HepG2 (cell line): ENCODE measurements around the gene TLE2. TPM values are rescaled to one million over a fixed set of nuclear protein-coding genes. Genes with fewer than 3 reads are reported as not detected.

Experiments
- EED ChIP-seq: sonication (generic); formaldehyde crosslinking; IDR thresholded peaks from 2 replicates; pipeline ENCODE4 v1.5.0; 2020; ENCODE audit warnings: mild to moderate bottlenecking, missing genetic modification reagents
- ELF3 ChIP-seq: IDR thresholded peaks from 2 replicates; pipeline ENCODE4 v1.6.1; 2016; ENCODE audit warnings: missing genetic modification reagents, missing compliant biosample characterization
- FIP1L1 ChIP-seq: fragments of 200-400 bp; formaldehyde crosslinking; IDR thresholded peaks from 2 replicates; pipeline ENCODE4 v1.6.1; 2018; ENCODE audit warnings: low read depth, mild to moderate bottlenecking, low read length, moderate library complexity, borderline replicate concordance; ENCODE audit not compliant: insufficient read depth
- FOXM1 ChIP-seq: sonication (generic); formaldehyde crosslinking; IDR thresholded peaks from 2 replicates; pipeline ENCODE4 v1.5.0; 2020; ENCODE audit warnings: missing genetic modification reagents
- HDAC1 ChIP-seq: sonication (generic); formaldehyde crosslinking; IDR thresholded peaks from 2 replicates; pipeline ENCODE4 v1.5.1; 2020; ENCODE audit warnings: mild to moderate bottlenecking, missing genetic modification reagents
- NFE2 ChIP-seq: sonication (generic); formaldehyde crosslinking; IDR thresholded peaks from 2 replicates; pipeline ENCODE4 v1.4.0; 2020; ENCODE audit warnings: missing genetic modification reagents
- NFE2L2 ChIP-seq: fragments of 150-350 bp; IDR thresholded peaks from 2 replicates; pipeline ENCODE4 v1.6.1; 2014; ENCODE audit warnings: low read length
- PPARG ChIP-seq: conservative IDR thresholded peaks from 2 replicates; pipeline ENCODE4 v1.6.1; 2016; ENCODE audit warnings: missing biosample characterization, missing genetic modification reagents
- RBM39 ChIP-seq: fragments of 200-400 bp; formaldehyde crosslinking; IDR thresholded peaks from one replicate; pipeline ENCODE4 v1.6.1; 2018; ENCODE audit warnings: antibody characterized with exemption, mild to moderate bottlenecking, low read depth, low read length; ENCODE audit not compliant: poor library complexity, severe bottlenecking
- RELA ChIP-seq: sonication (generic); formaldehyde crosslinking; IDR thresholded peaks from 2 replicates; pipeline ENCODE4 v1.4.0; 2020; ENCODE audit warnings: missing genetic modification reagents
- REPIN1 ChIP-seq: sonication (generic); formaldehyde crosslinking; IDR thresholded peaks from 2 replicates; pipeline ENCODE4 v1.8.0; 2022; ENCODE audit warnings: missing genetic modification reagents, low read depth, mild to moderate bottlenecking, borderline replicate concordance
- SCMH1 ChIP-seq: sonication (generic); formaldehyde crosslinking; IDR thresholded peaks from 2 replicates; pipeline ENCODE4 v1.9.0; 2021; ENCODE audit warnings: missing genetic modification reagents, mild to moderate bottlenecking, borderline replicate concordance
- SMC3 ChIP-seq: IDR thresholded peaks from 2 replicates; pipeline ENCODE4 v1.6.1; 2011; ENCODE audit warnings: low read length, improper control_type of control experiment
- SNRNP70 ChIP-seq: fragments of 200-400 bp; formaldehyde crosslinking; IDR thresholded peaks from 2 replicates; pipeline ENCODE4 v1.6.1; 2017; ENCODE audit warnings: mild to moderate bottlenecking, low read depth, low read length, moderate library complexity
- TARDBP ChIP-seq: sonication (generic); formaldehyde crosslinking; IDR thresholded peaks from 2 replicates; pipeline ENCODE4 v1.8.0; 2022; ENCODE audit warnings: mild to moderate bottlenecking, missing genetic modification reagents
- TEAD2 ChIP-seq: sonication (generic); formaldehyde crosslinking; IDR thresholded peaks from 2 replicates; pipeline ENCODE4 v1.9.0; 2021; ENCODE audit warnings: missing genetic modification reagents
- TEF ChIP-seq: sonication (generic); formaldehyde crosslinking; IDR thresholded peaks from 2 replicates; pipeline ENCODE4 v1.5.0; 2020; ENCODE audit warnings: missing genetic modification reagents
- TP53 ChIP-seq: sonication (generic); formaldehyde crosslinking; conservative IDR thresholded peaks from 2 replicates; pipeline ENCODE4 v1.4.0; 2020; ENCODE audit warnings: missing genetic modification reagents
- ZNF17 ChIP-seq: sonication (generic); formaldehyde crosslinking; IDR thresholded peaks from 2 replicates; pipeline ENCODE4 v1.5.0; 2020; ENCODE audit warnings: mild to moderate bottlenecking, missing genetic modification reagents
- ZNF274 ChIP-seq: sonication (generic); formaldehyde crosslinking; IDR thresholded peaks from 2 replicates; pipeline ENCODE4 v1.5.1; 2020; ENCODE audit warnings: mild to moderate bottlenecking, missing genetic modification reagents
- ZNF280B ChIP-seq: sonication (generic); formaldehyde crosslinking; IDR thresholded peaks from 2 replicates; pipeline ENCODE4 v1.5.0; 2020; ENCODE audit warnings: missing genetic modification reagents, mild to moderate bottlenecking, borderline replicate concordance
- ZNF547 ChIP-seq: sonication (generic); formaldehyde crosslinking; IDR thresholded peaks from 2 replicates; pipeline ENCODE4 v1.5.1; 2020; ENCODE audit warnings: mild to moderate bottlenecking, missing genetic modification reagents
- ZNF639 ChIP-seq: conservative IDR thresholded peaks from 2 replicates; pipeline ENCODE4 v1.6.1; 2018; ENCODE audit warnings: missing genetic modification reagents
- ZNF879 ChIP-seq: sonication (generic); formaldehyde crosslinking; IDR thresholded peaks from 2 replicates; pipeline ENCODE4 v1.8.1; 2023; ENCODE audit warnings: missing genetic modification reagents
- polyA plus RNA-seq, 8 experiments: library from polyadenylated mRNA; depleted of rRNA in 3 of 8; stranded (reverse) in 7 of 8; unstranded in 1 of 8; fragments of >200 nt; fragmentation: Illumina TruSeq in 4 of 8; extraction: Trizol in 4 of 8; gene quantifications; 2 replicates each; pipeline versions ENCODE4 v1.2.1 to v1.2.3, GENCODE V29; 2011 to 2016; ENCODE audit warnings: low read depth in 4 of 8, missing spikeins in 1 of 8, mixed read lengths in 1 of 8; ENCODE audit not compliant: insufficient read depth in 1 of 8
- total RNA-seq, 5 experiments: library from RNA; depleted of rRNA; stranded (reverse); fragments of >200 nt; fragmentation: Illumina TruSeq; extraction: Trizol; gene quantifications; 2 replicates each; pipeline ENCODE4 v1.2.3, GENCODE V29; 2016; ENCODE audit warnings: low read depth in 1 of 5
- TF ChIP-seq, protein P1 (sequence below): sonication (generic); formaldehyde crosslinking; IDR thresholded peaks from 2 replicates; pipeline ENCODE4 v1.5.1; 2020; ENCODE audit warnings: mild to moderate bottlenecking, moderate library complexity, missing genetic modification reagents
- TF ChIP-seq, protein P2 (sequence below): sonication (generic); formaldehyde crosslinking; IDR thresholded peaks from 2 replicates; pipeline ENCODE4 v1.4.0; 2020; ENCODE audit warnings: missing genetic modification reagents

The TLE2 gene
- total and polyA plus RNA-seq, 2 of the 13 experiments (the other 11 are each of a cell fraction or from before 2014, with no cell fraction given), result 0.07 to 0.81 TPM

DNA sequence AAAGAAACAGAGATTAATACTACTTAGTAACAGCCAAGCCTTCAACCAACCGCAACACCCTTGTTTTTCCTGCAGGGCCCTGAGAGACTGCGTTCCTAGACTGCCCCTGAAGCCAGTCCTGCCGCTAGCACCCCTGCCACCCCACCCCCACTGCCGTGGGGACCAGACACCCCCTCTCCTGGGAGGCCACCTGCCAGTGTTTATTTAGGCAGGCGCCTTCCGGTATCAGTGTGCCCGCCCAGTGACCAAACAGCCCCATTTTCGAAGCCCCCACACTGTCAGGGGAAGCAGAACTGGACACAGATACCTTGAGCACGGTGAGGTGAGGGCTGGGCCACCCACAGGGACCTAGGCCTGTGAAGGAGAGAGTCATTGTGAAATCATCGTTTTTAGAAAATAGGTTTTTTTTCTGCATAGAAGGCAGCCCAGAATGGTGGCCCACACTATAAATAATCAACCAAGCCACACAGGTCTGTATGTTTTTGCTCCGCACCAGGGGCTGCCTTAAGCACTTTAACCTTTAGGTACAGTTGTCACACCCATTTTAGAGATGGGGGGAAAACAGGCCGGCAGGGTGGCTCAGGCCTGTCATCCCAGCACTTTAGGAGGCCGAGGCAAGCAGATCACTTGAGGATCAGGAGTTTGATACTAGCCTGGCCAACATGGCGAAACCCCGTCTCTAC is 36.7 kb upstream of the TLE2 start (continued):
- TF ChIP-seq ZNF280B (no peak), PPARG (no peak), TP53 (no peak), REPIN1 (CRISPR knock-in tag) (0 out of 2 replicates have a peak, but pooled peaks have one; percentile 31), ZNF639 (CRISPR knock-in tag) (no peak), FOXM1 (CRISPR knock-in tag) (no peak), ZNF879 (CRISPR knock-in tag) (0 out of 2 replicates have a peak, but pooled peaks have one; percentile 40), EED (CRISPR knock-in tag) (no peak), FIP1L1 (no peak), ELF3 (CRISPR knock-in tag) (peak; percentile 63), NFE2 (CRISPR knock-in tag) (no peak), ZNF17 (CRISPR knock-in tag) (no peak), HDAC1 (peak; percentile 80), SNRNP70 (no peak), ZNF547 (CRISPR knock-in tag) (no peak; the same call in 1 of the 2 replicates), TEF (CRISPR knock-in tag) (no peak), RELA (CRISPR knock-in tag) (no peak), SMC3 (no peak), ZNF274 (CRISPR knock-in tag) (no peak), SCMH1 (CRISPR knock-in tag) (no peak), RBM39 (no peak), NFE2L2 (no peak), TARDBP (CRISPR knock-in tag) (peak; percentile 94), TEAD2 (CRISPR knock-in tag) (no peak)
- TF ChIP-seq, protein P1, sequence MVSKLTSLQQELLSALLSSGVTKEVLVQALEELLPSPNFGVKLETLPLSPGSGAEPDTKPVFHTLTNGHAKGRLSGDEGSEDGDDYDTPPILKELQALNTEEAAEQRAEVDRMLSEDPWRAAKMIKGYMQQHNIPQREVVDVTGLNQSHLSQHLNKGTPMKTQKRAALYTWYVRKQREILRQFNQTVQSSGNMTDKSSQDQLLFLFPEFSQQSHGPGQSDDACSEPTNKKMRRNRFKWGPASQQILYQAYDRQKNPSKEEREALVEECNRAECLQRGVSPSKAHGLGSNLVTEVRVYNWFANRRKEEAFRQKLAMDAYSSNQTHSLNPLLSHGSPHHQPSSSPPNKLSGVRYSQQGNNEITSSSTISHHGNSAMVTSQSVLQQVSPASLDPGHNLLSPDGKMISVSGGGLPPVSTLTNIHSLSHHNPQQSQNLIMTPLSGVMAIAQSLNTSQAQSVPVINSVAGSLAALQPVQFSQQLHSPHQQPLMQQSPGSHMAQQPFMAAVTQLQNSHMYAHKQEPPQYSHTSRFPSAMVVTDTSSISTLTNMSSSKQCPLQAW (CRISPR knock-in tag), result peak; percentile 83
- TF ChIP-seq, protein P2, sequence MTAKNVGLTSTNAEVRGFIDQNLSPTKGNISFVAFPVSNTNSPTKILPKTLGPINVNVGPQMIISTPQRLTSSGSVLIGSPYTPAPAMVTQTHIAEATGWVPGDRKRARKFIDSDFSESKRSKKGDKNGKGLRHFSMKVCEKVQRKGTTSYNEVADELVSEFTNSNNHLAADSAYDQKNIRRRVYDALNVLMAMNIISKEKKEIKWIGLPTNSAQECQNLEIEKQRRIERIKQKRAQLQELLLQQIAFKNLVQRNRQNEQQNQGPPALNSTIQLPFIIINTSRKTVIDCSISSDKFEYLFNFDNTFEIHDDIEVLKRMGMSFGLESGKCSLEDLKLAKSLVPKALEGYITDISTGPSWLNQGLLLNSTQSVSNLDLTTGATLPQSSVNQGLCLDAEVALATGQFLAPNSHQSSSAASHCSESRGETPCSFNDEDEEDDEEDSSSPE (CRISPR knock-in tag), result peak; percentile 70; the same call in 1 of the 2 replicates
